NT2/D1 (cell line): Measurements from ENCODE around the gene SLC26A6.

Experiments used
- SUZ12 ChIP-seq: IDR thresholded peaks from 2 replicates; pipeline ENCODE4 v1.6.1; 2011; ENCODE audit not compliant: insufficient read length, insufficient read depth; ENCODE audit errors: extremely low read depth
- YY1 ChIP-seq: IDR thresholded peaks from 2 replicates; pipeline ENCODE4 v1.6.1; 2011; ENCODE audit not compliant: insufficient read length, insufficient read depth

GRCh38 chr3:48639944-48640606 is 4.8 kb upstream of the SLC26A6 start:
- TF ChIP-seq YY1: no peak
- no peak for TF ChIP-seq SUZ12
